ENCODE measurements around the gene TYRO3.
A peak's percentile ranks its signal among the peaks of the same experiment; 100 is the strongest.

Gene TYRO3

GRCh38 chr15:41558400-41559238, at the start of gene TYRO3:
Gene TYRO3 (plus strand): TSS chr15:41559212. CDS start chr15:41559258, 46 bp downstream.
- peak; percentile 64 for DNase-seq (ENCODE audit: low spot score)

- peak; percentile 40 for DNase-seq (ENCODE audit: low spot score)
Observed at GRCh38 chr15:41510728-41511127, 48.3 kb upstream of the TYRO3 start.

GRCh38 chr15:41511331-41511898, 47.6 kb upstream of the TYRO3 start:
- DNase-seq (ENCODE audit: low spot score) = peak; percentile 35

- DNase-seq (ENCODE audit: low spot score) = peak; percentile 52
Observed at GRCh38 chr15:41511899-41512369, 47.1 kb upstream of the TYRO3 start.

GRCh38 chr15:41512512-41512939, 46.5 kb upstream of the TYRO3 start:
- peak; percentile 46 for DNase-seq (ENCODE audit: low spot score)

GRCh38 chr15:41512940-41513505, 46.0 kb upstream of the TYRO3 start:
- DNase-seq (ENCODE audit: low spot score) = no peak

- no peak for DNase-seq (ENCODE audit: low spot score)
Observed at GRCh38 chr15:41513506-41514227, 45.3 kb upstream of the TYRO3 start, which contains the start of gene LTK. Gene LTK (minus strand): TSS chr15:41513827. CDS start chr15:41513709, 118 bp downstream.

GRCh38 chr15:41517895-41518449, 41.0 kb upstream of the TYRO3 start:
- no peak for DNase-seq (ENCODE audit: low spot score)

GRCh38 chr15:41520636-41521035, 38.4 kb upstream of the TYRO3 start:
- DNase-seq (ENCODE audit: low spot score) = no peak

- DNase-seq (ENCODE audit: low spot score) = no peak
Observed at GRCh38 chr15:41521614-41522013, 37.4 kb upstream of the TYRO3 start.

- DNase-seq (ENCODE audit: low spot score) = no peak
Observed at GRCh38 chr15:41523097-41523496, 35.9 kb upstream of the TYRO3 start.

GRCh38 chr15:41530363-41530956, 28.6 kb upstream of the TYRO3 start:
- no peak for DNase-seq (ENCODE audit: low spot score)

GRCh38 chr15:41535544-41535943, 23.5 kb upstream of the TYRO3 start:
- DNase-seq (ENCODE audit: low spot score) = no peak

- no peak for DNase-seq (ENCODE audit: low spot score)
Observed at GRCh38 chr15:41536866-41537265, 22.1 kb upstream of the TYRO3 start.

GRCh38 chr15:41543521-41543870, 15.5 kb upstream of the TYRO3 start:
- DNase-seq (ENCODE audit: low spot score) = no peak

GRCh38 chr15:41544650-41545015, 14.4 kb upstream of the TYRO3 start:
- DNase-seq (ENCODE audit: low spot score) = no peak

GRCh38 chr15:41545218-41545617, 13.8 kb upstream of the TYRO3 start:
- DNase-seq (ENCODE audit: low spot score) = no peak

- DNase-seq (ENCODE audit: low spot score) = peak; percentile 74
Observed at GRCh38 chr15:41546851-41547786, 11.9 kb upstream of the TYRO3 start.

GRCh38 chr15:41550066-41550775, 8.8 kb upstream of the TYRO3 start:
- no peak for DNase-seq (ENCODE audit: low spot score)

GRCh38 chr15:41553731-41554130, 5.3 kb upstream of the TYRO3 start:
- DNase-seq (ENCODE audit: low spot score) = no peak

All from RKO (cell line).